ENCODE results near the gene RASA3.

GRCh38 chr13:114079601-114080536, 52.6 kb downstream of the RASA3 start:
- TF ChIP-seq CTCF (conservative IDR thresholded peaks at IDR 0.05) (no peak), EZH2 (IDR thresholded peaks at IDR 0.05; ENCODE audit: low read depth) (no peak)
